Measurements from ENCODE around the gene BPIFB4.

The BPIFB4 gene

GRCh38 chr20:33062105-33062824, 17.2 kb upstream of the BPIFB4 start:
- DNase-seq: no peak

- no peak for DNase-seq
Measured at GRCh38 chr20:33062825-33063149, 16.7 kb upstream of the BPIFB4 start.

GRCh38 chr20:33063271-33063670, 16.2 kb upstream of the BPIFB4 start:
- DNase-seq: no peak

GRCh38 chr20:33064572-33065287, 14.7 kb upstream of the BPIFB4 start:
- DNase-seq: no peak

GRCh38 chr20:33065785-33066184, 13.7 kb upstream of the BPIFB4 start:
- DNase-seq: no peak

GRCh38 chr20:33067806-33068205, 11.6 kb upstream of the BPIFB4 start:
- peak; percentile 47 for DNase-seq

- no peak for DNase-seq
Measured at GRCh38 chr20:33068251-33068939, 11.0 kb upstream of the BPIFB4 start.

GRCh38 chr20:33069673-33070072, 9.8 kb upstream of the BPIFB4 start:
- DNase-seq: no peak

GRCh38 chr20:33070111-33071053, 9.1 kb upstream of the BPIFB4 start:
- peak; percentile 81 for DNase-seq

GRCh38 chr20:33071198-33071597, 8.2 kb upstream of the BPIFB4 start:
- no peak for DNase-seq

- no peak for DNase-seq
Measured at GRCh38 chr20:33072362-33072761, 7.1 kb upstream of the BPIFB4 start.

- DNase-seq: no peak
Measured at GRCh38 chr20:33072813-33073212, 6.6 kb upstream of the BPIFB4 start.

GRCh38 chr20:33074675-33075074, 4.8 kb upstream of the BPIFB4 start:
- no peak for DNase-seq

GRCh38 chr20:33075281-33075680, 4.2 kb upstream of the BPIFB4 start:
- no peak for DNase-seq

- peak; percentile 51 for DNase-seq
Measured at GRCh38 chr20:33076662-33077372, 2.6 kb upstream of the BPIFB4 start.

GRCh38 chr20:33081411-33082154, 2.1 kb downstream of the BPIFB4 start:
- peak; percentile 34 for DNase-seq

GRCh38 chr20:33082546-33082945, 3.1 kb downstream of the BPIFB4 start:
- DNase-seq: no peak

GRCh38 chr20:33083544-33084340, 4.3 kb downstream of the BPIFB4 start:
- no peak for DNase-seq

GRCh38 chr20:33084722-33085121, 5.3 kb downstream of the BPIFB4 start:
- no peak for DNase-seq

- no peak for DNase-seq
Measured at GRCh38 chr20:33086052-33086722, 6.7 kb downstream of the BPIFB4 start.
